NOMO-1 treated with DMSO at 0.1 percent for 48 hours (cell line): ENCODE results near the gene RBP5.

Experiments used
- DNase-seq: peaks from one replicate; lab custom pipeline; 2025; ENCODE audit not compliant: unreplicated experiment; lab: John Stamatoyannopoulos, UW

RBP5 gene, protein sequence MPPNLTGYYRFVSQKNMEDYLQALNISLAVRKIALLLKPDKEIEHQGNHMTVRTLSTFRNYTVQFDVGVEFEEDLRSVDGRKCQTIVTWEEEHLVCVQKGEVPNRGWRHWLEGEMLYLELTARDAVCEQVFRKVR

DNA sequence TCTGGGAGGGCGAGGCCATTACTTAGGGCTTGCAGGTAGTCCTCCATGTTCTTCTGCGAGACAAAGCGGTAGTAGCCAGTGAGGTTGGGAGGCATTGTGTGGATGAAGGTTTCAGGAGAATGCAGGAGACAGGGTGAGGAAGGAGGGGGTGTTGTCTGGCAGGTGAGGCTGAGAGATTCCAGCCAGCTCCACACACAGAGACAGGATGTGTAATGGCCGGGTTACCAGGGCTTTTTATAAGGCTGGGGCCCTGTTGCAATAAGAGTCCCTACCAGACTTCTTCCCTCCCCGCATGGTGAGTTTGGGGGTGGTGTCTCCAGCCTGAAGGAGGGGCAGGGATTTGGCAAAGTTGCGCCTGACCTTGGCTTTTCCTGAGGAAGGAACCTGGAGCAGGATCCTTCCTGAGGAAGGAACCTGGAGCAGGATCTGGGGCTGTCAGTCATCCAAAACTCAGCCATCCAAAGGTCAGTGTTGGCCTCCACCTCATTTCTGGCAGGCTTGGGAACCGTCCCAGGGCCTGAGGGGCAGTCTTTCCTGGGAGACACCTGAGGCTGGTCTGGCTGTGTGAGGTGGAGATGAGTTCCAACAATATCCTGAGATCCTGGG is at the start of gene RBP5:
TSS of gene RBP5 (minus strand) at position 209 of the 606 bp plus-strand sequence. CDS start at position 95, 114 bp downstream.
- DNase-seq, result no peak

- DNase-seq, result no peak
These were observed 49.8 kb upstream of the RBP5 start for GRCh38 chr12:7178481-7178880.

GRCh38 chr12:7176595-7176994 is 47.9 kb upstream of the RBP5 start:
- DNase-seq, result no peak

GRCh38 chr12:7175493-7175892 is 46.8 kb upstream of the RBP5 start:
- no peak for DNase-seq

- no peak for DNase-seq
These were observed 43.2 kb upstream of the RBP5 start for GRCh38 chr12:7171854-7172253.

GRCh38 chr12:7169951-7170350 is 41.3 kb upstream of the RBP5 start:
- no peak for DNase-seq

- no peak for DNase-seq
These were observed 34.0 kb upstream of the RBP5 start for GRCh38 chr12:7162691-7163114.

DNA sequence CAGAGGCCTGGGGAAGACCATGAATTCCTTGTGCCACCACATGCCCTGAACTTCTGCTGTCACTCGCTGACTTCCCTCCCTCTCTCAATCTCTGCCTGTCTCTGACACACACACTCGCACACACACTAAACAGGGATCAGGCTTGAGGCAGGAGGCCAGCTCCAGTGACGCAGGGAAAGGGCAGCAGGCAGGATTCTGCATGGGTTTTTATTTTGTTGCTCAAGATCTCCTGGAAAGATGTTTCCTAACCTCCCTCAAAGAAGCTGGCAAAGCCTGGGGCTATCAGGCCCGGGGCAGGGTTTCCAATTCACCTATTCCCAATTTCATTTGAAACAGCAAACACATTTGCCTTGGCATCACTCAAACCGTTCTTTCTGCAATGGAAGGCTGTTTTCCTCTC is 33.1 kb upstream of the RBP5 start:
- DNase-seq, result no peak

- no peak for DNase-seq
These were observed 32.6 kb upstream of the RBP5 start for GRCh38 chr12:7161327-7161726.

DNA sequence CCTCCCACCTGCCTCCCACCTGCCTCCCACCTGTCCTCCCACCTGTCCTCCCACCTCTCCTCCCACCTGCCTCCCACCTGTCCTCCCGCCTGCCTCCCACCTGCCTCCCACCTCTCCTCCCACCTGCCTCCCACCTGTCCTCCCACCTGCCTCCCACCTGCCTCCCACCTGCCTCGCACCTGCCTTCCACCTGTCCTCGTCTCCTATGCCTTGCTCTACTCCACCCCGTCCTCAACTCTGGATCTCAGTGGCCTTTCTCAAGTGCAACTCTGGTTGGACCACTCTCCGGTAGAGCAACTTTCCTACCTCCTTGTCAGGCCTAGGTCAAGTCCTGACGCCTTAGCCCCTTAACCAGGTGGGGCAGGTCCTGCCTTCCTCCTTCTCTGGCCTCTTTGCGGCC is 31.5 kb upstream of the RBP5 start:
- no peak for DNase-seq

GRCh38 chr12:7158781-7159609 is 30.3 kb upstream of the RBP5 start:
- no peak for DNase-seq

GRCh38 chr12:7157391-7157790 is 28.7 kb upstream of the RBP5 start:
- no peak for DNase-seq

DNA sequence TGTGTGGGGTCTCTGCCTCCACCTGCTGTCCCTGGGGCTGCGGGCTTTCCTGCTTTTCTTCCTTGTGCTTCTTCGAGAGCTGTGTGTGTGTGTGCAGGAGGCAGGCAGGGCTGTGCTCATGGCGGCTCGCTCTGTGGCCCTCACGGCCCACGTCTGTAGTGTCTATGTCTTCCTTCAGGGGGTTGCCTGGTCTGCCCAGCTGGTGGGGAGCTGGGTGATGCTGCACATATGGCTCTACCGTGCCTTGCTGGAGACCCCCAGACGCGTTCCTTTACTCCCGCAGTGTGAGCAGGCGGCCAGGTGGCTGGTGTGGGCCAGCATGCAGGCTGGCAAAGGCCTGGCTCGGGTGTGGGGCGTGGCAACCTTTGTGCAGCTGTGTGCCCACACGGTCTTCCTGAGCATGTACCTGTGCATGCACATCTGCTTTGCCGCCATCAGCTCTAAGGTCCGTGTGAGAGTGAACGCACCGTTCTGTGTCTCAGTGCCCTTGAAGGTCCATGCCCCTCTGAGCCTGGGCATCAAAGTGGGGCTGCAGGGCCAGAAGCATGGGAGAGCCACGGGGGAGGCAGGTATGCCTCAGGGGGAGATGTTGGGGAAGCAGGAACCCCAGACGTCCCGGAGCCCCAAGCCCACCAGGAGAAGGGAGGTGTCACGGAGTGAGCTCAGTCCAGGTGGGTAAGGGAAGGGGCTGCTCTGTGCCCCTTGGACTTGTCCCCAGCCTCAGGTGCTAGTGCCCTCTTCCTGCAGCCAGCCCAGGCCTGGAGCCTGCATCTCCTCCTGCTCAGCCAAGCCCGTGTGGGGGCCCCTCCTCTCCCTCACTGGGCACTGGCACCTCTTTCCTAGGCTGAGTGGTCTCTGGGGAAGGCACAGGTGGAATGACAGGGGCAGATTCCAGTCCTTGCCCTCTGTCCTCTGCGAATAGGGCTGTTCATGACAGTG is 27.8 kb upstream of the RBP5 start:
- DNase-seq, result no peak

DNA sequence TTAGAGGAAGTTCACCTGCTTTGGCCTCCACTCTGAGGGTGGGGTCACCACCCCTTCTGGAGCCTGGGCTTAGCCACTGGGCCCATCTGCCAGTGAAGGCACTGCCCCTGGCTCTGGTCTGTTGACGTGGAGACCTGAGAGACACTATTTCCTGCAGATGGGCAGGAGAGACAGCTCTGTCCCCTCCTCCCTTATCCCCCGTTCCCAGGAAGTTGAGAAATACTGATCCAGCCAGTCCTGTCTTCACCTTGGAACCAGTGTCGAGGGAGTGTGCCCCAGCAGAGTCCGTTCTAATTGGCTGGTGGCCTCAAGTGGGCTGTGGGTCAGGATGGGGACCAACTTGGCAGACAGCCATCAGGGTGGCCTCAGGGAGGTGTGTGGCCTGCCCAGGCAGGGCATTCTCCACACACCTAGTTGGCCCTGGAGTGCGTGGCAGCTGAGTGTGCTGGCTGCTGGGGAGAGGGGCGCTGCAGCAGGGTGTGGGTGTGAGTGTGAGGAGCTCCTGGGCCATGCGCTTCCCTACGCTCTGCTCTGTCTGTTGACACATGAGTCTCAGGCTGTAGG is 26.9 kb upstream of the RBP5 start:
- DNase-seq, result no peak

GRCh38 chr12:7154901-7155470 is 26.3 kb upstream of the RBP5 start:
- DNase-seq, result no peak

DNA sequence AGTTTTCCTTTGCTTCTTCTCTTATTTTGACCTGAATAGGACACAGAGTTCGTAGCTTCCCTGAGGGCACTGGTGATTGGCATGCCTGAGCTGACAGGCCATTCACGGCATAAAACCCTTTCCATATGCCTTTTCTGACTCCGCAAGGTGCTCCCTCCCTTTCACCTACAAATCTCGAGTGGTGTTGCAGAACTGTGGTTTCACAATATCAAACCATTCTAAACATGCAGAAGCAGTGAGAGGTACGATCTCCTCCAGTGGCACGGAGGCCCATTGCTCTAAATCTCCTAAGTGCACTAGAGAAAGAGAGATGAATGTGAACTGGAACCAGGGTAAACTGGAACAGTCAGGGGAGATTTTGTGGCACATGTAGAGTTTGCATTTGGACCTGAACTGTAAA is 25.4 kb upstream of the RBP5 start:
- DNase-seq, result no peak

DNA sequence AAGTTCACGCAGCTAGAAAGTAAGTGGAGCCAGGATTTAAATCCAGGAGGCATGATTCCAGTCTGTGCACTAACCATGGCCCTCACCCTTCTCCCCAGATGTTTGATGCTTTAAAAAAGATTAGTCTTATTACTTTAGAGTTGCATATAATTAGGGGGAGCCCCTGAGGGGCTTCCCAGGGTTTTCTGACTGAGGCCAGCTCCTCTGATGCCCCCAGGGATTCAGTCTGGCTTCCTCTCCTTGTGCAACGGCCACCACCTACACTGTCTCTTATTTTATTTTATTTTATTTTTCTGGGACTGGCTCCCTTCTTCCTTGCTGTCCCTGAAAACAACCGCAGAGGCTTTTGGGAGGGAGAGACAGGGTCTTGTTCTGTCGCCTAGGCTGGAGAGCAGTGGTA is 24.1 kb upstream of the RBP5 start:
- DNase-seq, result no peak

DNA sequence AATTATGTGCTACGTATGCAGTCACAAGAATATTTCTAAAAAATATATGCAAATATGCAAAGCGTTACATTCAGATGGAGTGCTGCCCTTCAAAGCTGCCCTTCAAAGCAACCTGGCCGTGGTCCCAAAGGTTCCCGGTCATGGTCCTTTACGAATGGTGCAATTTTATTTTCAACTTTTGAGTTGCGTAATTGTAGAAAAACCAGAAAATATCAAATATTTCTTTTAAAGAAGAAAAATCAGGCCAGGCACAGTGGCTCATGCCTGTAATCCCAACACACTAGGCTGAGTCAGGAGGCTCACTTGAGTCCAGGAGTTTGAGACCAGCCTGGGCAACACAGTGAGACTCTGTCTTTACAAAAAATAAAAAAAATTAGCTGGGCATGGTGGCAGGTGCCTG is 22.8 kb upstream of the RBP5 start:
- DNase-seq, result no peak

DNA sequence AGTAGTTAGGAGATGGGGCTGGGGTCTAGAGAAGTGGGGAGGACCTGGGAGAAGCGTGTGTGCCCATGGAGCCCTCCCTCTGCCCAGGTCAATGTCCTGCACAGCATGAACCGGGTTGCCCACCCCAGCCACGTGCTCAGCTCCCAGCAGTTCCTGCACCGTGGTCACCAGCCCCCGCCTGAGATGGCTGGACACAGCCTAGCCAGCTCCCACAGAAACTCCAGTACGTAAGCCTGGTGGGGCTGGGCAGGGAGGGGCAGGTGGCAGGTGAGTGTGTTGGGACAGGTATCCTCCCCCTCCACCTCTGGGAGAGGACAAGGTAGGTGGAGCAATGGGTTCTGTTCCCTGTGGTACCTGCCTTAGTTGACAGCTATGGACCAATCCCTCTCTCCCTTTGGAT is 22.2 kb upstream of the RBP5 start:
- no peak for DNase-seq

DNA sequence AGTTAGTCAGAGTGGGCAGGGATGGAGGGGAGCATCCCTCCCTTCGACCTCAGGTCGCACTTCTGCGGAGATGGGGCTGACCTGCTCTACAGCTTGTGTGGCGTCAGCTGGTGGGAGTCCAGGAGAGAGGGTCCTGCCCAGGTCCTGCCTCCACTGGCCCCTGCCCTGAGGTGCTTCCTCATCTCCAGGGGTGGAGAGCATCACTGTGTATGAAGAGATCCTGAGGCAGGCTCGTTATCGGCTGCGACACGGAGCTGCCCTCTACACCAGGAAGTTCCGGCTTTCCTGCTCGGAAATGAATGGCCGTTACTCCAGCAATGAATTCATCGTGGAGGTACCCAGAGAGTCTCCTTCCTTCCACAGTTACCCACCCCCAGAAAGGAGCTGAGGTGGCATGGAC is 21.7 kb upstream of the RBP5 start:
- DNase-seq, result no peak

DNA sequence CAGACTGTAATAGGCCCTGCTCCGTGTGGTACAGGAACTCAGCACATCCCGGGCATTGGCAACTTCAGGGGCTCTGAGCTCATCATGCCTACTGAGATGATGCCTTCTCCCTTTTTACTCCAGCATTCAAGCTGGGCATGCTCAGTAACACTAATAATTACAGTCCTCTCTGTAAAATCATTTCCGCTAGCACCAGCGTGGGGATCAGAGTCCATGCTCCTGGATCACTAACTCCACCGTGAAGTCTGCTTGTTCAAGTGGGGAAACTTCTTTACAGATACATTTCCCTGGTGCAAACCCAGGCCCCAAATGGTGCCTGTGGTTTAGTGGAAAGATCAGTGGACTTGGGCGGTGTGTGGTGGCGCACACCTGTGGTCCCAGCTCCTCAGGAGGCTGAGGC is 18.2 kb upstream of the RBP5 start:
- DNase-seq, result no peak
